IMR-90 (cell line): Measurements from ENCODE around the gene NDRG4. TPM values are rescaled to one million over a fixed set of nuclear protein-coding genes. Genes with fewer than 3 reads are reported as not detected.

Source experiments
- ATAC-seq: fragments of 200-7000 bp; cut with Tn5 transposase; 2 replicates; pipeline ENCODE4 v1.9.1; 2020; ENCODE audit warnings: low read depth, mild to moderate bottlenecking, moderate library complexity
- BruUV-seq: library from RNA; stranded (reverse); fragments of 400-500 nt; replicated peaks from 2 replicates; lab custom pipeline; 2021; lab: Mats Ljungman, UMichigan
- CTCF ChIA-PET: fragments of 300-600 bp; formaldehyde crosslinking; extraction: SDS; loops from one replicate; lab custom pipeline; 2021; ENCODE audit warnings: antibody characterized with exemption; lab: Yijun Ruan, JAX
- POLR2A ChIA-PET: fragments of 300-600 bp; sonication (Branson Sonifier 250); formaldehyde crosslinking; loops from one replicate; lab custom pipeline; 2022; ENCODE audit warnings: antibody characterized with exemption; ENCODE audit not compliant: unreplicated experiment; lab: Charles Lee
- DNase-seq: peaks from one replicate; pipeline ENCODE4 v3.0.0; 2013
- H2AFZ ChIP-seq: replicated peaks from 2 replicates; pipeline ENCODE3; 2013; ENCODE audit warnings: low read length, mild to moderate bottlenecking; ENCODE audit not compliant: poor library complexity
- H2AK5ac ChIP-seq: 2 replicates; pipeline ENCODE4 v1.6.1; 2013; ENCODE audit warnings: low read depth, low read length, inconsistent platforms
- H2AK9ac ChIP-seq: replicated peaks from 2 replicates; pipeline ENCODE3; 2013; ENCODE audit warnings: mild to moderate bottlenecking, low read depth, low read length, moderate library complexity; ENCODE audit not compliant: poor library complexity
- H2BK120ac ChIP-seq: 2 replicates; pipeline ENCODE4 v1.6.1; 2013; ENCODE audit warnings: low read depth, low read length, inconsistent platforms
- H2BK15ac ChIP-seq: 3 replicates; pipeline ENCODE4 v1.6.1; 2013; ENCODE audit warnings: low read depth, low read length, inconsistent platforms
- H2BK20ac ChIP-seq: 2 replicates; pipeline ENCODE4 v1.6.1; 2013; ENCODE audit warnings: low read depth, mild to moderate bottlenecking, inconsistent platforms, low read length, moderate library complexity
- H2BK5ac ChIP-seq: 2 replicates; pipeline ENCODE4 v1.6.1; 2013; ENCODE audit warnings: mild to moderate bottlenecking, low read depth, low read length, inconsistent platforms; ENCODE audit not compliant: poor library complexity, severe bottlenecking
- H3K14ac ChIP-seq: replicated peaks from 2 replicates; pipeline ENCODE4 v1.6.1; 2013; ENCODE audit warnings: low read depth, low read length, inconsistent platforms
- H3K18ac ChIP-seq: 2 replicates; pipeline ENCODE4 v1.6.1; 2013; ENCODE audit warnings: low read depth, low read length, control low read depth
- H3K23ac ChIP-seq: 2 replicates; pipeline ENCODE4 v1.6.1; 2013; ENCODE audit warnings: low read depth, low read length, inconsistent platforms
- H3K27ac ChIP-seq: 2 replicates; pipeline ENCODE4 v1.5.1; 2013; ENCODE audit warnings: mild to moderate bottlenecking, control low read depth, low read length; ENCODE audit not compliant: insufficient read depth
- H3K27me3 ChIP-seq: 2 replicates; pipeline ENCODE4 v1.6.1; 2013; ENCODE audit warnings: low read length; ENCODE audit not compliant: control insufficient read depth, insufficient read depth
- H3K36me3 ChIP-seq: 2 replicates; pipeline ENCODE4 v1.6.1; 2013; ENCODE audit warnings: low read length, mixed read lengths; ENCODE audit not compliant: control insufficient read depth, insufficient read depth
- H3K4ac ChIP-seq: 2 replicates; pipeline ENCODE4 v1.6.1; 2013; ENCODE audit warnings: low read depth, low read length, inconsistent platforms
- H3K4me1 ChIP-seq: 2 replicates; pipeline ENCODE4 v1.6.1; 2013; ENCODE audit warnings: low read length, mixed read lengths; ENCODE audit not compliant: control insufficient read depth, insufficient read depth
- H3K4me2 ChIP-seq: 2 replicates; pipeline ENCODE4 v1.6.1; 2013; ENCODE audit warnings: low read depth, mild to moderate bottlenecking, control low read depth, low read length, moderate library complexity
- H3K4me3 ChIP-seq: 2 replicates; pipeline ENCODE4 v1.5.1; 2013; ENCODE audit warnings: low read depth, mild to moderate bottlenecking, control low read depth, low read length, moderate library complexity; ENCODE audit not compliant: insufficient read depth
- H3K56ac ChIP-seq: 2 replicates; pipeline ENCODE4 v1.6.1; 2013; ENCODE audit warnings: low read length, inconsistent platforms; ENCODE audit not compliant: insufficient read depth; ENCODE audit errors: extremely low read depth
- H3K79me1 ChIP-seq, 2 experiments: 2 replicates each; pipeline ENCODE4 v1.6.1; 2013; ENCODE audit warnings: low read length in 2 of 2, inconsistent platforms in 1 of 2, low read depth in 1 of 2
- H3K9ac ChIP-seq: 2 replicates; pipeline ENCODE4 v1.6.1; 2013; ENCODE audit warnings: low read depth, low read length, control low read depth
- H3K9me1 ChIP-seq: 2 replicates; pipeline ENCODE4 v1.6.1; 2013; ENCODE audit warnings: low read length, inconsistent platforms; ENCODE audit not compliant: insufficient read depth
- H3K9me3 ChIP-seq: 2 replicates; pipeline ENCODE4 v1.6.1; 2013; ENCODE audit warnings: low read length; ENCODE audit not compliant: control insufficient read depth, insufficient read depth
- H4K20me1 ChIP-seq: 2 replicates; pipeline ENCODE4 v1.6.1; 2013; ENCODE audit warnings: low read length, inconsistent platforms; ENCODE audit not compliant: insufficient read depth
- H4K5ac ChIP-seq: 2 replicates; pipeline ENCODE4 v1.6.1; 2013; ENCODE audit warnings: mild to moderate bottlenecking, low read depth, low read length, control low read depth
- H4K8ac ChIP-seq, 2 experiments: 2 replicates each; pipeline ENCODE4 v1.6.1; 2013; ENCODE audit warnings: low read depth in 2 of 2, low read length in 2 of 2, control low read depth in 1 of 2, inconsistent platforms in 1 of 2
- H4K91ac ChIP-seq: 2 replicates; pipeline ENCODE4 v1.6.1; 2013; ENCODE audit warnings: low read depth, low read length, inconsistent platforms; ENCODE audit not compliant: insufficient read depth
- BHLHE40 ChIP-seq: fragments of 150-350 bp; IDR thresholded peaks from 2 replicates; pipeline ENCODE4 v1.6.1; 2016; ENCODE audit warnings: mild to moderate bottlenecking, low read depth, low read length
- CEBPB ChIP-seq: IDR thresholded peaks from 2 replicates; pipeline ENCODE4 v1.6.1; 2012; ENCODE audit warnings: low read depth, low read length, improper control_type of control experiment
- CHD1 ChIP-seq: IDR thresholded peaks from 2 replicates; pipeline ENCODE4 v1.6.1; 2012; ENCODE audit warnings: low read depth, low read length, improper control_type of control experiment
- CTCF ChIP-seq: conservative IDR thresholded peaks from 2 replicates; pipeline ENCODE4 v1.5.1; 2012; ENCODE audit warnings: mild to moderate bottlenecking, low read depth, low read length, improper control_type of control experiment
- ELK1 ChIP-seq: fragments of 150-350 bp; IDR thresholded peaks from 2 replicates; pipeline ENCODE4 v1.6.1; 2016; ENCODE audit warnings: low read depth, mild to moderate bottlenecking, low read length, moderate library complexity, borderline replicate concordance
- FOS ChIP-seq: fragments of 150-350 bp; IDR thresholded peaks from 2 replicates; pipeline ENCODE4 v1.6.1; 2016; ENCODE audit warnings: low read depth, low read length
- MAFK ChIP-seq: IDR thresholded peaks from 2 replicates; pipeline ENCODE4 v1.6.1; 2012; ENCODE audit warnings: low read depth, low read length, improper control_type of control experiment
- MAZ ChIP-seq: IDR thresholded peaks from 2 replicates; pipeline ENCODE4 v1.6.1; 2012; ENCODE audit warnings: low read depth, mild to moderate bottlenecking, low read length, improper control_type of control experiment, moderate library complexity, borderline replicate concordance
- MXI1 ChIP-seq: IDR thresholded peaks from 2 replicates; pipeline ENCODE4 v1.6.1; 2012; ENCODE audit warnings: low read depth, mild to moderate bottlenecking, low read length, moderate library complexity, borderline replicate concordance
- NFE2L2 ChIP-seq: fragments of 150-350 bp; IDR thresholded peaks from 2 replicates; pipeline ENCODE4 v1.6.1; 2016; ENCODE audit warnings: low read depth, mild to moderate bottlenecking, low read length
- POLR2A ChIP-seq: IDR thresholded peaks from 2 replicates; pipeline ENCODE4 v1.6.1; 2012; ENCODE audit warnings: mild to moderate bottlenecking, low read depth, low read length
- RAD21 ChIP-seq: IDR thresholded peaks from 2 replicates; pipeline ENCODE4 v1.6.1; 2012; ENCODE audit warnings: low read length, improper control_type of control experiment
- RCOR1 ChIP-seq: IDR thresholded peaks from 2 replicates; pipeline ENCODE4 v1.6.1; 2012; ENCODE audit warnings: mild to moderate bottlenecking, low read length, improper control_type of control experiment; ENCODE audit not compliant: insufficient replicate concordance
- RFX5 ChIP-seq: IDR thresholded peaks from 2 replicates; pipeline ENCODE4 v1.8.0; 2012; ENCODE audit warnings: low read depth, mild to moderate bottlenecking, low read length, moderate library complexity
- USF2 ChIP-seq: fragments of 150-350 bp; IDR thresholded peaks from 2 replicates; pipeline ENCODE4 v1.6.1; 2017; ENCODE audit warnings: mild to moderate bottlenecking, antibody characterized with exemption, low read length, low read depth
- WGBS, 2 experiments: methylation state at CpG; one replicate each; pipeline versions ENCODE4 v1.1.5 to v1.1.7; 2013; ENCODE audit warnings: missing lambda C conversion rate in 2 of 2; ENCODE audit not compliant: insufficient read length in 1 of 2; ENCODE audit errors: extremely low coverage in 2 of 2; 5-methylcytosine and 5-hydroxymethylcytosine counted together
- dilution Hi-C: fragments of 300-500 bp; cut with HindIII; formaldehyde crosslinking; loops from one replicate; pipeline ENCODE4 v1.14.3; 2018; ENCODE audit warnings: low sequenced_read_pairs; ENCODE audit not compliant: unreplicated experiment
- in situ Hi-C: fragments of 300-500 bp; cut with MboI; formaldehyde crosslinking; loops from 3 replicates; pipeline ENCODE4 v1.14.3; 2019; ENCODE audit warnings: low sequenced_read_pairs, inconsistent platforms, mixed read lengths
- intact Hi-C: fragments of 100-400 bp; cut with micrococcal nuclease; formaldehyde crosslinking; loops from 2 replicates; pipeline ENCODE4 v1.10.0; 2022
- polyA plus RNA-seq, 3 experiments: library from polyadenylated mRNA; depleted of rRNA; stranded (reverse); fragments of >200 nt; gene quantifications; 2 replicates each; pipeline ENCODE4 v1.2.3, GENCODE V29; 2012; ENCODE audit warnings: low replicate concordance in 1 of 3
- total RNA-seq: library from RNA; depleted of rRNA; stranded (reverse); fragments of >200 nt; gene quantifications from 2 replicates; pipeline ENCODE4 v1.2.3, GENCODE V29; 2012

NDRG4 gene
- total and polyA plus RNA-seq, 2 of the 4 experiments (the other 2 are of a cell fraction): 10.9 to 23.5 TPM

GRCh38 chr16:58499092-58499511, 841 bp upstream of the NDRG4 start:
- Histone ChIP-seq H3K4ac (no peak overlapping the region), H2BK120ac (no peak overlapping the region), H2AFZ (peak overlapping the region; percentile 88), H3K4me1 (peaks cover 13% of the 10 kb centered on the region; the same call in 1 of the 2 replicates), H3K4me2 (no peak overlapping the region), H2AK5ac (no peak overlapping the region; the same call in 1 of the 2 replicates), H4K5ac (no peak overlapping the region), H3K14ac (no peak overlapping the region), H3K56ac (no peak overlapping the region), H3K36me3 (0 out of 2 replicates have a peak, but pooled peaks cover under 1% of the 10 kb centered on the region), H3K27me3 (no peaks in the 10 kb centered on the region; the same call in 1 of the 2 replicates), H3K23ac (no peak overlapping the region), H3K9ac (no peak overlapping the region), H2BK20ac (no peak overlapping the region), H3K79me1 (0 out of 4 replicates have a peak, but pooled peaks cover 0 to 7% of the 10 kb centered on the region in 2 experiments), H3K9me1 (peaks cover 4% of the 10 kb centered on the region; the same call in 1 of the 2 replicates), H4K91ac (no peak overlapping the region), H2BK5ac (no peak overlapping the region), H3K18ac (no peak overlapping the region), H2AK9ac (peak overlapping the region; percentile 72), H3K27ac (no peak overlapping the region), H3K4me3 (no peak overlapping the region), H4K20me1 (no peaks in the 10 kb centered on the region), H4K8ac (no peak overlapping the region; a peak in 1 of 4 replicates), H3K9me3 (no peaks in the 10 kb centered on the region), H2BK15ac (no peak overlapping the region)
- dilution Hi-C loops: no loop called here
- TF ChIP-seq CTCF (no peak), MAFK (no peak), USF2 (no peak), ELK1 (no peak), NFE2L2 (no peak), RAD21 (no peak), CEBPB (no peak), BHLHE40 (no peak), RFX5 (no peak), RCOR1 (no peak), FOS (no peak), POLR2A (no peak), MAZ (no peak), MXI1 (no peak), CHD1 (no peak)
- ATAC-seq: no peak
- CTCF ChIA-PET: no interaction called here
- WGBS, 2 experiments: 100% methylated on average over 1 of the region's 10 CpGs; no CpG with 5 or more reads in 1 of the 2 experiments
- POLR2A ChIA-PET: no interaction called here
- no peak for DNase-seq
- intact Hi-C loops: no loop called here
- BruUV-seq: no TSS peak
- in situ Hi-C loops: no loop called here
